Type B pancreatic cell (in vitro differentiated cells): ENCODE data around the gene TBR1. TPM values are rescaled to one million over a fixed set of nuclear protein-coding genes. Genes with fewer than 3 reads are reported as not detected.

Source experiments
- DNase-seq: peaks from one replicate; pipeline ENCODE4 v3.0.0; 2021; ENCODE audit warnings: mixed read lengths; ENCODE audit not compliant: unreplicated experiment; ENCODE audit errors: extremely low spot score
- H3K27ac Mint-ChIP-seq: 2 replicates; pipeline ENCODE4 v1.8.0; 2021; ENCODE audit warnings: mild to moderate bottlenecking, mixed read lengths
- H3K27me3 Mint-ChIP-seq: 2 replicates; pipeline ENCODE4 v1.8.0; 2021; ENCODE audit warnings: mixed read lengths
- H3K36me3 Mint-ChIP-seq: 2 replicates; pipeline ENCODE4 v1.8.0; 2021; ENCODE audit warnings: mixed read lengths
- H3K4me1 Mint-ChIP-seq: one replicate; pipeline ENCODE4 v1.8.0; 2021; ENCODE audit warnings: mixed read lengths; ENCODE audit not compliant: unreplicated experiment
- H3K4me3 Mint-ChIP-seq: 2 replicates; pipeline ENCODE4 v1.8.0; 2021; ENCODE audit warnings: mild to moderate bottlenecking, mixed read lengths
- H3K9me3 Mint-ChIP-seq: 2 replicates; pipeline ENCODE4 v1.8.0; 2021; ENCODE audit warnings: mixed read lengths
- CTCF ChIP-seq: fragments of 200-600 bp; sonication (generic); conservative IDR thresholded peaks from 2 replicates; pipeline ENCODE4 v1.5.0; 2021; ENCODE audit warnings: antibody characterized with exemption, mild to moderate bottlenecking
- total RNA-seq: library from RNA; stranded (reverse); gene quantifications from 2 replicates; pipeline ENCODE4 v1.2.1, GENCODE V29; 2021; ENCODE audit warnings: low replicate concordance

TBR1 gene
- total RNA-seq, 1 donor from 2014 or later, result 1.1 TPM

DNA sequence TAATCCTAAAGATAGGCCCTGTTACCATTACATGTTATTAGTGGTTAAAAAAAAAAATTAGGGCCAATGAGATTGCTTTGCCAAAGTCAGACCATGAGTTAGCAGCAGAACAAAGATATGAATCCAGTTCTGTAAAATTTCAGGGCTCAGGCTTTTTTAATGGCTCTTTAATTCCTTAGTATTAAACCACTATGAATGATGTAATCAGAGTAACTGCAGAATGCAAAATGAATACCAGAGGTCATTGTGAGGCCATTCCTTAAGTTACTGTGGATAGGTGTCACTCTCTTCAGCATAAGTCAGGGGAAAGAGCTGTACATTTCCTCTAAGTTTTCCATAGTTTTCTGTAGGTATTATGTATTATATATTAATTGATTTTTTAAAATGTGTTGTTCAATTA is 42.2 kb upstream of the TBR1 start:
- Mint-ChIP-seq H3K4me3 (no peak overlapping the region), H3K36me3 (peaks cover 17% of the 10 kb centered on the region), H3K27me3 (no peaks in the 10 kb centered on the region), H3K27ac (no peak overlapping the region), H3K9me3 (no peaks in the 10 kb centered on the region), H3K4me1 (no peaks in the 10 kb centered on the region)
- DNase-seq, result no peak
- no peak for TF ChIP-seq CTCF

- Mint-ChIP-seq H3K4me3 (no peak overlapping the region), H3K36me3 (peaks cover 14% of the 10 kb centered on the region), H3K4me1 (no peaks in the 10 kb centered on the region), H3K27ac (no peak overlapping the region), H3K27me3 (no peaks in the 10 kb centered on the region), H3K9me3 (no peaks in the 10 kb centered on the region)
- no peak for DNase-seq
- no peak for TF ChIP-seq CTCF
Measured at GRCh38 chr2:161374446-161374845, 41.7 kb upstream of the TBR1 start.

GRCh38 chr2:161379740-161380139 is 36.4 kb upstream of the TBR1 start:
- H3K36me3 Mint-ChIP-seq, result peaks cover 7% of the 10 kb centered on the region
- no peak overlapping the region for H3K27ac Mint-ChIP-seq

GRCh38 chr2:161381546-161381945 is 34.6 kb upstream of the TBR1 start:
- TF ChIP-seq CTCF, result no peak
- Mint-ChIP-seq H3K4me1 (no peaks in the 10 kb centered on the region), H3K27ac (no peak overlapping the region), H3K36me3 (peaks cover 3% of the 10 kb centered on the region), H3K4me3 (no peak overlapping the region), H3K27me3 (no peaks in the 10 kb centered on the region), H3K9me3 (no peaks in the 10 kb centered on the region)
- no peak for DNase-seq

More at GRCh38 chr2:161379740-161380139, 36.4 kb upstream of the TBR1 start:
- H3K4me1 Mint-ChIP-seq, result no peaks in the 10 kb centered on the region
- H3K4me3 Mint-ChIP-seq, result no peak overlapping the region
- H3K27me3 Mint-ChIP-seq, result no peaks in the 10 kb centered on the region
- no peak for DNase-seq
- no peaks in the 10 kb centered on the region for H3K9me3 Mint-ChIP-seq
- TF ChIP-seq CTCF, result no peak

DNA sequence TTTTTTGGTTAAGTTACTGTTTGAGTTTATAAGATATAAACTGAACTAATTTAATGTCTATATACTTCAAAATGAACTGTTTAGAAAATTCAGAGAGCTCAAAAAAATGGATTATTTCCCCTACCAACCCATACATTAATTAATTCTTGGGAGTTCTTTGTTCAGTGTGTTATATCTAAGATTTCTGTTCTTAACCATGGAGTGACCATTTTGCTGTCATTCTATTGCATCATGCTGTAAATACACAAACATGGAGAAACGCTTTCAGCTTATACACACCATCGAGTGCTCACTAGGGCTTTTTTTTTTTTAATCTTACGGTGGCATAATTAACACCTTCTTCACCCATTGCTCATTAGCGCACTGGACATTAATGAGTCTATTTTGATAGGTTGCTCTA is 33.4 kb upstream of the TBR1 start:
- Mint-ChIP-seq H3K4me1 (no peaks in the 10 kb centered on the region), H3K27ac (no peak overlapping the region), H3K4me3 (no peak overlapping the region), H3K27me3 (no peaks in the 10 kb centered on the region), H3K9me3 (no peaks in the 10 kb centered on the region), H3K36me3 (peaks cover 3% of the 10 kb centered on the region)
- no peak for DNase-seq
- no peak for TF ChIP-seq CTCF

DNA sequence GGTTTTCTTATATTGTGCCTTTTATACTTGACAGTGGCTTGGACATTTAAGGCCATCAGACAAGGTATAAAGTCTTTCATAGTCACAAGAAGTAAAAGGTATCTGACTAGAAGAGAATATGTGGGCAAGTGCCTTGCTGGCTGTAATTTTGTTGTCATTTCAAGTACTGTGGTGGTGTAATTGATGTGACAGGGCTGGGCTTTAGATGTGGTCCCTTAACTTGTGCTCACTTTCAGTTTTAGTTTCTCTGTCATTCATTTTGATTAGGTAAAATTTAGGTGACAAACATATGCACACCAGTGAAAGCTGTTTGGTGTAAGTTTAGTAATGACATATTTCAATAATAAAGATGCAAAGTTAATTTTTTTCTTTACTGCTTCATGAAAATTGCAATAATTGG is 31.2 kb upstream of the TBR1 start:
- peaks cover 6% of the 10 kb centered on the region for H3K36me3 Mint-ChIP-seq
- no peak overlapping the region for H3K4me3 Mint-ChIP-seq
- no peak for TF ChIP-seq CTCF
- no peaks in the 10 kb centered on the region for H3K27me3 Mint-ChIP-seq
- H3K27ac Mint-ChIP-seq, result no peak overlapping the region
- no peaks in the 10 kb centered on the region for H3K4me1 Mint-ChIP-seq
- H3K9me3 Mint-ChIP-seq, result no peaks in the 10 kb centered on the region
- DNase-seq, result no peak
